ENCODE results near the gene TAF3.

Gene TAF3

DNA sequence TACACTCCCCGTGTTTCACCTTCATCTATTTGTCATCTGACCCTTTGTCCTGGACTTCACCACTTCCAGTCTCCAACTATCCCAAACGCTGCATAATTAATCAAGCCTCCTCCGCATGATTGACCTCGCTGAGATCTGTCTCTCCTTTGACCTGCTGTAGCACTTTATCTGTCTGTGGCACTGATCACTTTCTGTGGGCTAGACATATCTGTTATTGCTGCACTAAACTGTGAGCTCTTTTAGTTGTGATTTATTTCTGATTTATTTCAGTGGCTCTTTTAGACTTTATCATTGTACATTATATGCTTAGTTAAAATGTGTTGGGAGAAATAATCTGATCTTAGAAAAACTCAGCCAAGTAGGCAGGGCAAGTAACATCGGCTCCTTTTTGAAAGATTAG lies 144.3 kb downstream of the TAF3 start:
- H3K9me3 ChIP-seq (replicated peaks; ENCODE audit: insufficient read depth, low read length): no peaks in the 10 kb centered on the region
- no peaks in the 10 kb centered on the region; the same call in 1 of the 2 replicates for H3K36me3 ChIP-seq (replicated peaks; ENCODE audit: insufficient read depth, low read length)
- no peak overlapping the region for H3K27ac ChIP-seq (ENCODE audit: low read length)
- H4K20me1 ChIP-seq (ENCODE audit: insufficient read depth, low read length): no peaks in the 10 kb centered on the region
- H3K9me2 ChIP-seq (replicated peaks; ENCODE audit: insufficient read depth, low read length): no peaks in the 10 kb centered on the region
- no peak for DNase-seq
- H3K27me3 ChIP-seq (replicated peaks; ENCODE audit: insufficient read depth, low read length): no peaks in the 10 kb centered on the region
- no peak overlapping the region for H3K4me3 ChIP-seq (ENCODE audit: low read length)
- H3K4me1 ChIP-seq (ENCODE audit: low read length): no peaks in the 10 kb centered on the region
- H3K79me2 ChIP-seq (ENCODE audit: low read length): no peaks in the 10 kb centered on the region
- no peak overlapping the region for H3K9ac ChIP-seq (ENCODE audit: low read length)
- TF ChIP-seq EZH2phosphoT487 (IDR thresholded peaks at IDR 0.05; ENCODE audit: low read length): no peak
- TF ChIP-seq, protein P1, sequence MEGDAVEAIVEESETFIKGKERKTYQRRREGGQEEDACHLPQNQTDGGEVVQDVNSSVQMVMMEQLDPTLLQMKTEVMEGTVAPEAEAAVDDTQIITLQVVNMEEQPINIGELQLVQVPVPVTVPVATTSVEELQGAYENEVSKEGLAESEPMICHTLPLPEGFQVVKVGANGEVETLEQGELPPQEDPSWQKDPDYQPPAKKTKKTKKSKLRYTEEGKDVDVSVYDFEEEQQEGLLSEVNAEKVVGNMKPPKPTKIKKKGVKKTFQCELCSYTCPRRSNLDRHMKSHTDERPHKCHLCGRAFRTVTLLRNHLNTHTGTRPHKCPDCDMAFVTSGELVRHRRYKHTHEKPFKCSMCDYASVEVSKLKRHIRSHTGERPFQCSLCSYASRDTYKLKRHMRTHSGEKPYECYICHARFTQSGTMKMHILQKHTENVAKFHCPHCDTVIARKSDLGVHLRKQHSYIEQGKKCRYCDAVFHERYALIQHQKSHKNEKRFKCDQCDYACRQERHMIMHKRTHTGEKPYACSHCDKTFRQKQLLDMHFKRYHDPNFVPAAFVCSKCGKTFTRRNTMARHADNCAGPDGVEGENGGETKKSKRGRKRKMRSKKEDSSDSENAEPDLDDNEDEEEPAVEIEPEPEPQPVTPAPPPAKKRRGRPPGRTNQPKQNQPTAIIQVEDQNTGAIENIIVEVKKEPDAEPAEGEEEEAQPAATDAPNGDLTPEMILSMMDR (IDR thresholded peaks at IDR 0.05; ENCODE audit: low read length): no peak
- TF ChIP-seq EZH2 (optimal IDR thresholded peaks at IDR 0.05; ENCODE audit: low read depth, low read length): no peak
- no peak overlapping the region for H2AFZ ChIP-seq (ENCODE audit: low read length)
- no peak overlapping the region for H3K4me2 ChIP-seq (ENCODE audit: low read depth, low read length)
- no peaks in the 10 kb centered on the region for H3F3A ChIP-seq (ENCODE audit: insufficient read depth, low read length)

DNA sequence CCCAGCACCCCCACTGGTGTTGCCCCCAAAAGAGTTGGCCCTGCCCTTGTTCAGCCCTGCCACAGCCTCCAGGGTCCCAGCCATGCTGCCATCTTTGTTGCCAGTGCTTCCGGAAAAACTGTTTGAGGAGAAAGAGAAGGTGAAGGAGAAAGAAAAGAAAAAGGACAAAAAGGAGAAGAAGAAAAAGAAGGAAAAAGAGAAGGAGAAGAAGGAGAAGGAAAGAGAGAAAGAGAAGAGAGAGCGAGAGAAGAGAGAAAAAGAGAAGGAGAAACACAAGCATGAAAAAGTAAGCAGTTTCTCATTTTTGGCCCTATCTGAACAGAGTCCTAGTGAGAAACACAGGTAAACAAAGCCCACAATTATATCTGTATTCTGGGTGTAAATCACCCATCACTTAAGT lies 147.2 kb downstream of the TAF3 start:
- DNase-seq: no peak
- no peaks in the 10 kb centered on the region for H3F3A ChIP-seq (ENCODE audit: insufficient read depth, low read length)

DNA sequence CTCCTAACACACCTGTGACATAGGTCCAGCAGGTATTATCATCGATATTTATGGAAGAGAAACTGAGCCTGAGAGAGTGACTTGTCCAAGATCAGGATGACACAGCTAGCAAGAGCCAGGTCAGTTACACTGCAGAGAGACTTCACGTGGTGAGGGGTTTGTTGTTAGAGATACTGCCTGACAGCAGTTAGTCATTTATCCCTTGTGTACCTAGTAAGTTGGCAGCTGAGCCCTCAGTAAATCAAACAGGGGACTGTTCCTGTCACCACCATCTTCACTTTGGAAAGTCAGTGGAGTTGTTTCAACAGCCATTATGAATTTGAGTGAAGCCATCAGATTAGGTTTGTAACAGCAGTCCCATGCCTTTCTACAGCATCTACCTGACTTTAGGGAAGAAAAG lies 148.7 kb downstream of the TAF3 start:
- Histone ChIP-seq H3K27ac (ENCODE audit: low read length) (no peak overlapping the region), H3K36me3 (replicated peaks; ENCODE audit: insufficient read depth, low read length) (no peaks in the 10 kb centered on the region; the same call in 1 of the 2 replicates), H2AFZ (ENCODE audit: low read length) (no peak overlapping the region), H3F3A (ENCODE audit: insufficient read depth, low read length) (no peaks in the 10 kb centered on the region), H3K9me3 (replicated peaks; ENCODE audit: insufficient read depth, low read length) (no peaks in the 10 kb centered on the region), H3K9me2 (replicated peaks; ENCODE audit: insufficient read depth, low read length) (no peaks in the 10 kb centered on the region), H3K4me2 (ENCODE audit: low read depth, low read length) (no peak overlapping the region), H3K4me3 (ENCODE audit: low read length) (no peak overlapping the region), H3K79me2 (ENCODE audit: low read length) (no peaks in the 10 kb centered on the region), H4K20me1 (ENCODE audit: insufficient read depth, low read length) (no peaks in the 10 kb centered on the region), H3K9ac (ENCODE audit: low read length) (no peak overlapping the region), H3K27me3 (replicated peaks; ENCODE audit: insufficient read depth, low read length) (no peaks in the 10 kb centered on the region), H3K4me1 (ENCODE audit: low read length) (no peaks in the 10 kb centered on the region)
- no peak for DNase-seq
- TF ChIP-seq, protein P1 (IDR thresholded peaks at IDR 0.05; ENCODE audit: low read length): no peak
- no peak for TF ChIP-seq EZH2 (optimal IDR thresholded peaks at IDR 0.05; ENCODE audit: low read depth, low read length)

More for the DNA sequence above, 147.2 kb downstream of the TAF3 start:
- no peak overlapping the region for H3K4me3 ChIP-seq (ENCODE audit: low read length)
- H3K9me3 ChIP-seq (replicated peaks; ENCODE audit: insufficient read depth, low read length): no peaks in the 10 kb centered on the region
- no peak overlapping the region for H3K27ac ChIP-seq (ENCODE audit: low read length)
- H3K4me1 ChIP-seq (ENCODE audit: low read length): no peaks in the 10 kb centered on the region
- no peaks in the 10 kb centered on the region for H3K79me2 ChIP-seq (ENCODE audit: low read length)
- TF ChIP-seq EZH2 (optimal IDR thresholded peaks at IDR 0.05; ENCODE audit: low read depth, low read length) (no peak), EZH2phosphoT487 (IDR thresholded peaks at IDR 0.05; ENCODE audit: low read length) (no peak)
- TF ChIP-seq, protein P1 (IDR thresholded peaks at IDR 0.05; ENCODE audit: low read length): no peak
- no peaks in the 10 kb centered on the region for H4K20me1 ChIP-seq (ENCODE audit: insufficient read depth, low read length)
- H3K27me3 ChIP-seq (replicated peaks; ENCODE audit: insufficient read depth, low read length): no peaks in the 10 kb centered on the region
- H2AFZ ChIP-seq (ENCODE audit: low read length): no peak overlapping the region
- H3K4me2 ChIP-seq (ENCODE audit: low read depth, low read length): no peak overlapping the region
- no peak overlapping the region for H3K9ac ChIP-seq (ENCODE audit: low read length)
- no peaks in the 10 kb centered on the region; the same call in 1 of the 2 replicates for H3K36me3 ChIP-seq (replicated peaks; ENCODE audit: insufficient read depth, low read length)
- H3K9me2 ChIP-seq (replicated peaks; ENCODE audit: insufficient read depth, low read length): no peaks in the 10 kb centered on the region
